ENCODE measurements around the gene RASL10A.
A peak's percentile ranks its signal among the peaks of the same experiment; 100 is the strongest.

Gene RASL10A

DNA sequence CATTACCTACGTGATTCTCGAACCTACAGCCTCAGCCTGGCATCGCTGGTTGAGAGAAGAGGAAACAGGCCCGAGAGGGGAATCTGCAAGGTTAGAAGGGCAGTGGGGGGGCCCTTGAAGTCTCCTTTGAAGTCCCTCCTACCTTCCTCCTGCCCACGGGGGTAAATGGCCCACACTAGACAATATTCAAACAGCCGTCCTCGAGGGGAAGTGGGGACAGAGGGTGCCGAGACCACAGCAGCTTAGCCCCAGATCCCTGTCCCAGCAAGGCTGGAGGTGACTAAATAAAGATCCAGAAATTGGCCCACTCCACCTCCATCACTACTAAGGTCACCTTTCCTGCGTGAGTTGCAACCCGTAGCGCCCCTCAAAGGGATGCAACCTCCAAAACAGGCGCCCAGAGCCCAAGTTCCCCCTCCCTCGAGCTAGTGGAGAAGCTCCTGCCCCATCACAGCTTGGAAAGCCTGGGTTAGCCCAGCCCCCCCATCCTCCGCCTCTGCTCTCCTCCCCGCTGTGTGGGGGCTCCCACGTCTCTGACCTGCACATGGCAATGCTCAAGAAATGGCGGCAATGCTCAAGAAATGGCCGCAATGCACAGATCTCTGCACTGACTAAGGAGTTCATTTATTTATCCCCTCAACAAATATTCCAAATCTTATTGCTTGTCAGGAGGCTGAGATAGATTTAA, 788 bp upstream of the RASL10A start:
- no peak for DNase-seq

DNA sequence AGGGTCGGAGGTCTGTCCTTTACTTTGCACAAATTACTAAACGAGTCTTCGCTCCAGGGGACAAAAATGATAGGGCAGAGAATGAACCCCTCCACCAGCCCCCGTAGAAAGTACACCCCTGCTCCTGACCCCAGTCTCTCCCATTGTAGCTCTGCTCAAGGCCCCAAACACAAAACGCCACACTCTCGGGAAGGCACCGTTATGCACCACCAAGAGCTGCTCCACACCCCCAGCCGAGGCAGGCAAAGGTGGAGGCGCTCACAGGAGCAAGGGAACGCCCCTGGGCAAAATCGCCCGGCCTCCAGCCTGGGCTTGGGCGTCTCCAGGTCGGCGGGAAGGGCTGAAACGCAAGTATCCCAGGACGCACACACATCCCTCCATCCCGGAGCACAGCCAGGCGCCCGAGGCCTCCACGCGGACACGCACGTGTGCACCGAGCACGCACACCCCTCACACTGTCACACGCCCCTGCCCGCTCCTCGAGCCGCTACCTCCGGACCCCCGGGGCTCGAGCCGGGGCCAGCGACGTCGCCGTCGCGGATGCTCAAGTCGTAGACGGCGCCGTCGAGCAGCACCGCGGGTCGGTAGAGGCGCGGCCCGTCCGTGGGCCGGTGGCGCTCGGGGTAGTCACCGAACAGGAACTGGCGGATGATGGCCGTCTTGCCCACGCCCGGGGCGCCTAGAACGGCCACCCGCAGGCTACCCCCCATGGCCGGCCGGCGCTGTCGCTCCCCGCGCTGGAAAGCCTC, 786 bp downstream of the RASL10A start:
- peak; percentile 56 for DNase-seq

DNA sequence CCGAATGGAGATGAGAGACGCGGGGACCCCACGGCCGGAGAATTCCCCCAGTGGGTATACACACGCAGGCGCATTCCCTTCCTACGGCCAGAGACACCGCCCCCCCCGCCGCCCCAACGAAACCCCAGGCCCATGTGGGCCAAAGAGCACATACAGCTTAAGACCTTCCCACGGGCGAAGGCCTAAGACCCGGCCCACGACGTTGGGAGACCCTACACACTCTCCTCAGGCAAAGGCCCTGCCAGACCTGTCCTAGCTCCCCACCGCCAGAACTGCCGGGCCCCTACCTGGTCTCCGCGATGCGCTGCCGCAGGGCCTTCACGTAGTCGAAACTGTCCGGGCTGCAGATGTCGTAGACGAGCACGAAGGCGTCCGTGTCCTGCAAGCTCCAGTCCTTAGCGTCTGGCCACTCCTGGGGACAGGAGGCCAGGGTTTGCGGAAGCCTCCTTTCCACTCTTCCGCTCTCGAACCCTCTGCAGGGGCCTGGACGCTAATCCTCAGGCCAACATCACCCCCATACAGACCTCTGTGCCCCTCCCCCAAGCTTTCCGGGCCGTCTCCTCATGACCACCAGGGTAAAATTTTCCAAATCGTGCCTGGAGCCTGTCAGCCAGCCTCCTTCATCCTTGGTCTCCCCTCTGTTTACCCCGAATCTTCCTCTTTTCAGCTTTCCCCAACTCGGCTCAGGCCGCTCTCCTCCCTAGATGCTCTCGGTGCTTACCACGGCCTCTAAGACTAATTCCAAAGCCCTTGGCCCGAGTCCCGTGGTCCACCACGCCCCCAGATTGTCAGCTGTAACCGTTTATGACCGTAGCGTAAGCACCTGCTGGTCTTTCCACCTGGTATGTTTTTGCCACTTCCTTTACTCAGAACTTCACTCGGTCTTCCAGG, 1.7 kb downstream of the RASL10A start:
- peak; percentile 59 for DNase-seq

DNA sequence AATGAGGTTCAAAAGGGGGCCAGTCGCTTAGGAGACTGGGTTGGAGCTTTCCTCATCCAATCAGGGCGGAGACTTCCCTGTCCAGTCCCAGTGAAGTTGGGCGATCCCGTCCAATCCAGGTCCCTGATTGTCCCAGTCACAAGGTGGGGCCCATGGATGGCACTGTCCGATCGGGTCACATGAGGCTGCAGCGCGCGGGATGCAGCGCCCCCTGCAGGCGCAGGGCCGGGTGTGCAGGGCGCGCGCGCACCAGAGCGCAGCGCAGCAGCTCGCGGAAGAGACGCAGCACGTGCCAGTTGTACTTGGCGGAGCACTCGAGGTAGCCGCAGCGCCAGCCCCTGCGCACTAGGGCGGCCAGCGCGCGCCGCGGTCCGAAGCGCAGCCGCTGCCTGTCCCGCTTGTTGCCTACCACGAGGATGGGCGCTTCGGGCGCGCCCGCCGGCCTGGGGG, 2.3 kb downstream of the RASL10A start:
- DNase-seq = peak; percentile 80

DNA sequence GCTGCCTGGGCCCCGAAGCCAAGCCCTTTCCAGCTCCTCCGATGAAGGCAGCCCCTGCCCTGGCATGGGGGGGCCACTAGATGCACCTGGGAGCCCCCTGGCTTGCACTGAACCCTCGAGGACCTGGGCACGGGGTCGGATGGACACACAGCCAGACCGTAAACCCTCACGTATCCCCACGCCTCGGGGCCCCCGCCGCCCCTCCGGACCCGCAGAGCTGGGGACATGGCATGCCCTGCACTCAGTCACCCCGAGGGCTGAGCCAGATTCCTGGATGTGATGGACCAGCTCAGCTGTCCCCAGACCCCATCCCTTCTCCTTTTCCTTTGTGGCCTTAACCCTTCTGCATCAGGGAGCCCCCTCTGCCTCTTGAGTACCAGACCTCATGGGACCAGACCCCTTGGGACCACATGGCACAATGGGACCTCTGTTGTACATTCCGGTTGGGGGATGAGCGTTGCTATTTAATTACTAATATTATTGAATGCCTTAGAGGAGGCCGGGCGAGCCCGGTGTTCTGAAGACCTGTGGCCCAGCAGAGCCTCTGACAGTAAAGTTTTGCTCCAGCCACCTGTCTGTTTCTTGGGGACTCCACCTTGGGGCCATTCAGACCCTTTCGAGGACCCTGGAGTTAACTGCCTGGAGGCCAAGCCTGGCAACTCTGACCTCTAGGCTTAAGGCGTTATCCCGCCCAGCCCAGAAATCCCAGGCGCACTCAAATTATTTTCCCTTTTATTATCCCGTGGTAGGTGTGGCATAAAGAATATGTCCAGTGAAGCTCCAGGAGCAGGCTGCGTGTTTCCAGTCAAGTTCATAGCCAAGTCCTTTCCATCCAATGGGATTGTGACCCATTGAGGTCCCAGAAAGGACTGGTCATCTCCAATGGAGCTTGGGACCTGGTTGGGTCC, 3.0 kb downstream of the RASL10A start:
- DNase-seq = peak; percentile 2

DNA sequence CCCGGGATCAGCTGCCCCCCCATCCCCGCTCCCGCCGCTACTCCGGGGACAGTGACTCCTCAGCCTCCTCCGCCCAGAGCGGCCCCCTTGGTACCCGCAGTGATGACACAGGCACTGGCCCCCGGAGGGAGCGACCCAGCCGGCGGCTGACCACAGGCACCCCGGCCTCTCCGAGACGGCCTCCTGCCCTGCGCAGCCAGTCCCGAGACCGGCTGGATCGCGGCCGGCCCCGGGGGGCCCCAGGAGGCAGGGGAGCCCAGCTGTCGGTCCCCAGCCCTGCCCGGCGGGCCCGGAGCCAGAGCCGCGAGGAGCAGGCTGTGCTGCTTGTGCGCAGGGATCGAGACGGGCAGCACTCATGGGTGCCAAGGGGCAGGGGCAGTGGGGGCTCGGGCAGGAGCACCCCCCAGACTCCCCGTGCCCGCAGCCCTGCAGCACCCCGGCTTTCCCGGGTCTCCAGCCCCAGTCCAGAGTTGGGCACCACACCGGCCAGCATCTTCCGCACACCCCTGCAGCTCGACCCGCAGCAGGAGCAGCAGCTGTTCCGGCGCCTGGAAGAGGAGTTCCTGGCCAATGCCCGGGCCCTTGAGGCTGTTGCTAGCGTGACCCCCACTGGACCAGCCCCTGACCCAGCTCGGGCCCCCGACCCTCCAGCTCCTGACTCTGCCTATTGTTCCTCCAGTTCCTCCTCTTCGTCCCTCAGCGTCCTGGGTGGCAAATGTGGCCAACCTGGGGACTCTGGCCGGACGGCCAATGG, 3.9 kb downstream of the RASL10A start:
- DNase-seq = peak; percentile 53

DNA sequence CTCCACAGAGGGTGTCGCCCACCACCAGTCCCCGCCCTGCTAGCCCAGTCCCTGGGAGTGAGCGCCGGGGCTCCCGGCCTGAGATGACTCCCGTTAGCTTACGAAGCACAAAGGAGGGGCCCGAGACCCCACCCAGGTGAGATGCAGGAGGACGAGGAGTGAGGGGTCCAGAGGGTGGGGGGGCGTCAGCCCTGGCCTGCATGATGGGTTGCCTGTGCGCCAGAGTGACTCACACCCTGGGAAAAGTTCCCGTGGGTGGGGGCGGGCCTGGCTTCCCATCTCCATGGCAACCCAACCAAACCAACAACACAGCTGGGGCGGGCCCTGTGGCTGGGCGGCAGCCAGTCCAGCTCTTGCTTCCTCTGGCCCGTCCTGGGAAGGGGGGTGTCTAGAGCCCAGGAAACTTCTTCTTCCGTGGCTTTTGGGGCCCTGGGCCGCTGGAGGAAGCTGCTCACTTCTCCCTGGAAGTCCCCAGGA, 4.6 kb downstream of the RASL10A start:
- DNase-seq = peak; percentile 90

DNA sequence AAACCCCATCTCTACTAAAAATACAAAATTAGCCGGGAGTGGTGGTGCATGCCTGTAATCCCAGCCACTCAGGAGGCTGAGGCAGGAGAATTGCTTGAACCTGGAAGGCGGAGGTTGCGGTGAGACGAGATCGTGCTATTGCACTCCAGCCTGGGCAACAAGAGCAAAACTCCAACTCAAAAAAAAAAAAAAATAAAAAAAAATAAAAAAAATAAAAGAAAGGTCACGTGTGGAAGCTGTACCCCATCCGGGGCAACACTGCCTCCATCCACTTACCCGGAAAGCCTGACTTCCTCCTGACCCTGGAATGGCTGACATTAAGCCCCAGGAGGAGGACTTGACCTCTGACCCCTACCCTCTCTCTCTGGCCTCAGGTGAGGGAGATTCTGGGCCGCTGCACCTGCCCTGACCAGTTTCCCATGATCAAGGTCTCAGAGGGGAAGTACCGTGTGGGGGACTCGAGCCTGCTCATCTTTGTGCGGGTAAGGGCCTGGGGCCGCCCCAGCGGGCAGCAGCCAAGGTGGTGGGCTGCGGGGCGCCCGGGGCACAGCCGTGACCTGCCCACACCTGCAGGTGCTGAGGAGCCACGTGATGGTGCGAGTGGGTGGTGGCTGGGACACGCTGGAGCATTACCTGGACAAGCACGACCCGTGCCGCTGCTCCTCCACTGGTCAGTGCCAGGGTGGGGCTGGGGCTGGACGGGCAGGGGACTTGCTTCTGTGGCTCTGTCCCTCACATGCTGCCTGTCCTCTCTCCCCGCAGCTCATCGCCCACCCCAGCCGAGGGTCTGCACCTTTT, 5.2 kb downstream of the RASL10A start:
- DNase-seq = peak; percentile 69

DNA sequence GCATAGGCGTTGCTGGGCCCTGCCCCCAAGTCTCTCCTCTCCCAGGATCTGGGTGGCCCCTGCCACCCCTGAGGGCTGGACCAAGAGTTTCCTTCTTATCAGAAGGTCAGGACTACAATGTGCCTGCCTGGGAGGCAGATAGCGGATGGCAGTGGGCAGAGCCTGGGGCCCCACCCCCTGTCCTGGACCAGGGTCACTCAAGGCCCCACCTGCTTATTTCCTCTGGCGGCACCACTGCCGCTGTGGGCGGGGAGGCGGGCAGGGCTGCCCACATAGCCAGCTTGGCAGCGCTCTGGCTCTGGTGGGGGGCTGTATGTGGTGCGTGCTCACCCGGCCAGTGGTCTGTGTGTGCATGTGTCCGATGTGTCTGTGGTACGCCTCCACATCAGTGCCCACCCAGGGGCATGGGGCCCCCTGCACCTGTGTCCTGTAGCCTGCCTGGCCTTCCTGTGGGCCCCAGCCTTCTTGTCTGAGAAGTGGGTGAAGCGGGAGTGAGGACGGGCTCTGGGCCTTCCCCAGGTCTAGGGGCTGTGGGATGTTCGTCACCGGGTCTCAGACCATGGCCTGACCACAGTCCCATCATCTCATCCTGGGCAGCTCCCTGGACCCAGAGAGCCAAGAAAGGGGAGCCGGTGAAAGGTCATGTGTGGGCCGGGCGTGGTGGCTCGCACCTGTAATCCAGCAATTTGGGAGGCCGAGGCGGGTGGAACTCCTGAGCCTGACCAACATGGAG, 6.0 kb downstream of the RASL10A start:
- peak; percentile 12 for DNase-seq

DNA sequence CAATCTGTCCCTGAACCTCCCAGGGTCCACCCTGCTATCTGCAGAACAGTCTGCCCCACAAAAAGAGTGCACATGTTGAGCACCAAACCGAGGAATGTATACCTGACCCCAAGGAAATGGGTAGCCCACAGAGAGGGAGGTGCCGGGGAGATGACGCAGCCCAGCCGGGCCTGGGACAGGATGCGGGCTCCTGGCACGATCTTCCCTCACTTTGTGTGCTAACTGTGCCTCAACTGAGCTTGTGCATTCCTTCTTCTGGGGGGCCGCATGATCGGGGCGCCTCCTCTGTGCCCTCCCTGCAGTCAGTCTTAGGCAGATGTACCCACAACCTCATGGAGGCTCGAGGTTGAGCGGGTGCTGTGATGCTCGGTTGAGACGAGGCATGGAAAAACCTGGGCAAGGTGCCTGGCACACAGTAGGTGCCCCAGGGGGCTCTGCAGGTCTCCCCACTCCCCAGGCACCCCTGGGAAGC, 6.7 kb downstream of the RASL10A start:
- DNase-seq = no peak

DNA sequence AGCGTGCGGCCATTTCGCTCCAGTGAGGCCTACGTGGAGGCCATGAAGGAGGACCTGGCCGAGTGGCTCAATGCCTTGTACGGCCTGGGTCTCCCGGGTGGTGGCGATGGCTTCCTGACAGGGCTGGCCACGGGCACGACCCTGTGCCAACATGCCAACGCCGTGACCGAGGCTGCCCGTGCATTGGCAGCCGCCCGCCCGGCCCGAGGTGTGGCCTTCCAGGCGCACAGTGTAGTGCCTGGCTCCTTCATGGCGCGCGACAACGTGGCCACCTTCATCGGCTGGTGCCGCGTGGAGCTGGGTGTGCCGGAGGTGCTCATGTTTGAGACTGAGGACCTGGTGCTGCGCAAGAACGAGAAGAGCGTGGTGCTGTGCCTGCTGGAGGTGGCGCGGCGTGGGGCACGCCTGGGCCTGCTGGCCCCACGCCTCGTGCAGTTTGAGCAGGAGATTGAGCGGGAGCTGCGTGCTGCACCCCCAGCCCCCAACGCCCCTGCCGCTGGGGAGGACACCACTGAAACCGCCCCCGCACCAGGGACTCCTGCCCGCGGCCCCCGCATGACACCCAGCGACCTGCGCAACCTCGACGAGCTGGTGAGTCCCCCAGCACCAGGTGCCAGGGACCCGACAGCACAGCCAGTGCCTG, 7.2 kb downstream of the RASL10A start:
- DNase-seq = no peak

DNA sequence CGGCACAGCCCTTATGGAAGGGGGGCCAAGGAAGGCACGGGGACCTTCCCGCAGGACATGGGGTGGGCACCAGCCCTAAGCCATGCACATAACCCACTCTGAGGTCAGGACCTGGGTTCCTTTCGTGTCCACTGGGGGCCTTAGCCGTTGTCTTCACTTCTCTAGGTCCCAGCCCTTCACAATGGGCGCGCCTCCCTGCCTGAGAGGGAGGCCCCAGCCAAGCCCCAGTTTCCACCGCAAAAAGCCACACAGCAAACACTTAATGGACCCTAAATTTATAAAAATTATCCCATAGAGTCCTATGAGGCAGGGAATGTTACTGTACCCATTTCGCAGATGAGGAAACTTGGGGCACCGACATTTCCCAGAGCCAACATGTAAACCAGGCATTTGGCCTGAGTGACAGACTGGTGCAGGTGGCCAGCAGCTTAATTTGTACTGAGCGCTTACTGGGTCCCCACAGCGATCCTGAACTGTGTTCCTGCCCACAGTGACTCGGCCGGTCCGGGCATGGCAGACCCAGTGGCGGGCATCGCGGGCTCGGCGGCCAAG, 7.8 kb downstream of the RASL10A start:
- DNase-seq = no peak

DNA sequence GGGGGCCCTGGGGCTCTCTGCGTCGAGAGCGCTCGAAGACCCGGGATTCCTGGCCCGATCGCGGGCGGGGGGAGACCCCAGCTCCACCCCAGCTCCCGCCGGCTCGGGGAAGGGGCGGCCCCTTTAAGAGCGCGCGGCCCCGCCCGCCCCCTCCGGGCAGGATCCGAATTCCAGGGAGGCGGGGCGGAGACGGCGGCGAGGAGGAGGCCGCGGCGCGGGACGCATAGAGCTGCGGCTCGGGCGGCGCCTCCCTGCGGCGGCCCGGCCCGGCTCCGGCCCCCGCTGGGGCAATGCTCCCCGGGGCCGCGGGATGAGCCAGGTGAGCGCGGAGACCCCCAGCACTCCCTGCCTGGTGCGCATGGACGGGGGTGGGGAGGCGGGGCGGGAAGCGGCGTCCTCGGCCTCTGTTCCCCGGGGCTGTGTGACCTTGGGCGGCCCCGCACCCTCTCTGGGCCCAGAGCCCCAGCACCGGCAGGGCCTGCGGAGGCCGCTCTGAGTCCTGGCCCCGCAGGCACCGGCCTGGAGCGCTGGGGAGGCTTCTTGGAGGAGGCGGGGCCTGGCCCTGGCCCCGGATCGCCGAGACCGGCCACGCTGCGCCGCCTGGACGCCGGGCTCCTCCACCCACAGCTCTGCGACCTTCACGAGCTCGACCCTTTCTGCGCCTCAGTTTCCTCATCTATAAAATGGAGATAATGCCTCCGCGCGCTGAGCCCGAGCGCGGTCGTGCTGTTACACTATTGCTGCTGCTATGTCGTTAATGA, 8.5 kb downstream of the RASL10A start:
- DNase-seq = peak; percentile 62

DNA sequence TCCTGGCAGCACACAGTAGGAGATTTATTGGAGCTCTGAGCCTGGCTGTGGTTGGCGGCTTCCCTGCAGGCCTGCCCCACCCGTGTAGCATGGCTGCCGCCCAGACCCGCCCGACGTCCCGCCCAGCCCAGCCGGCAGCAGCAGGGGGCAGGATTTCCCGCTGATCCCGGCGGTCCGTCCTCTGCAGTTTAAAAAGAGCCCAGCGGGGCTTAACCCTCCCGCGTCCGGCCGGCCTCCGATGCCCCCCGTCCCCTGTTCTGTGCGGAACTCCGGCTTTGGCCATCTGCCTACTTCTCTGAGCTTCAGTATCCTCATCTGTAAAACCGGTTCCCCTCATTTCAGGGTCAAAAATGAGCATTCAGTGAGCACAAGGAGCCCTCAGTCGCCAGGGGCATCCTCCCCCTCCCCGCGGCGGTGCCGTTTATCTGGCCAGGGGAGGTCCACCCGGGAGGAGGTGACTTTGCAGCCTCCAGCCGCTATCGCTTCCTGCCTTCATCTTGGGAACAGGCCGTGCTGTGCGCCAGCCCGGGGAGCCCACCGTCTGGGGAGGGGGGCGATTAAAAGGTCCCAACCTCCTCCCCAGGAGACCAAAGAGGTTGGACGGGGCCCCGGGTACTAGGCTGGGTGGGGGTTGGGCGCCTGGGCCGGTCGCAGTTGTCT, 9.2 kb downstream of the RASL10A start, which contains the start of gene GAS2L1:
Gene GAS2L1, plus strand, starts transcription at position 476 of the 660 bp plus-strand sequence. CDS start 1,456 bp downstream, outside the sequence.
- peak; percentile 75 for DNase-seq

DNA sequence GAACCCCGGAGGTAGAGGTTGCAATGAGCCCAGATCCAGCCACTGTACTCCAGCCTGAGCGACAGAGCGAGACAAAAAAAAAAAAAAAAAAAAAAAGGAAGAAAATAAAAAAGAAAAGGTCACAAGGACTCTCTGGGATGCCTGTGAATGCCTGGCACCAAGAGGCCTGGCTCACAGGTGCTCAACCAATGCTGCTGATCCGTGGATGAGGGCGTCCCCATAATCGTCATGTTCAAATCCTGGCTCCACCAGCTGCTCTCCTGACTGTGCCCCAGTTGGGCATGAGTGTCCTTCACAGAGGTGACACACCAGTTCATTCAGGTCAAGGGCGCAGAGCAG, 9.7 kb downstream of the RASL10A start:
- DNase-seq = no peak

DNA sequence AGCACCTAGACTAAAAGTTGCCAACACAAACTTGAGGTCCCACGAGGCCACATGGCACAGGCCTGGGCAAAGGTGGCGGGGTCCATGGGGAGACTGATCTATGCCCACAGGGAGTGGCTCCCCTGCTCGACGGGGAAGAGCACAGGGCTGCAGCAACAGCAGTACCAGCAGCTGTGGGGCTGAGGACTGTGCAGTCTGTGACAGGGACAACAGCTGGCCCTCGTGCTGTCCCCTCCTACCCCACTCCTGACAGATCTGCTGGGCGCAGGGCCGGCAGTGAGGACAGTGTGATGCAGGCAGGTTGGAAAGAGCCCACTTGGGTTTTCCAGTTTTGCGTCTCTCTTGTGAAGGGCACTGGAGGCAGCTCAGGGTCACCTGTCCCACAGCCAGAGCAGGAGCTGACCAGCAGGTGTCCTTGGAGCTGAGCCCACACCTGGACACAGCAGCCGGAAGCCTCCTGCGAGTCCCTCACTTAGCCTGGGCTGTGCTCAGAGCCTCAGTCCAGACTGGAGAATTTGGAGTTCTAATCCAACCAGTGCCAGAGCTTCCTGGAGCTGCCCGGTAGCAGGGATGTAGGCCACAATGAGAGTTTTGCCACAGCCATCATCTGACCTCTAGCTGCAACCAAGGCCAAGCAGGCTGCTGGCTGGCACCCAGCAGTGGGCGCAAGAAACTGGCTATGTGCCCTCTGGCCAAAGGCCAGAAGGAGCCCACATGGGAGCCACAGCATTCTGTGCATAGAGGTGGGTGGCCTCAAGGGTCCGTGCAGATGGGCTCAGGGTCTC, 12.6 kb downstream of the RASL10A start:
- DNase-seq = peak; percentile 43

DNA sequence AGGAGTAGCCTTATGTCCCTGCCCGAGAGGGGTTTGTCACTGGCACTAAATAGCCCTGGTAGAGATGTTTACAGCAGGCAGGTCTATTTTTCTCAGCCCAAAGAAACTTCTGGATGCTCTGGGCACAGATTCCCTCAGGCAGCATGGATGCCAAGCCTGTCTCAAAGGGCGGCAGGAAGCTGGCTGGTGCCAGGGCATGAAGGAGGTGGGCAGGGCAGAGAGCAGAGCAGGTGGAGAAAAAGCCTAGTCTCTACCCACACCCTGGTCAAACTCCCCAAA, 13.2 kb downstream of the RASL10A start:
- peak; percentile 30 for DNase-seq
